Body of pancreas (tissue), 4 donors: ENCODE results near the gene TASL. TPM values are rescaled to one million over a fixed set of nuclear protein-coding genes. Genes with fewer than 3 reads are reported as not detected.
"Not testable (repeated sequence)": the region's sequence is repeated elsewhere in the genome, so short reads cannot be mapped to it uniquely, and the experiment has no call there.

Source experiments
- ATAC-seq: fragments of 150-250 bp; one replicate; pipeline ENCODE4 v1.9.1; 2016
- DNase-seq, 4 donors: peaks; one replicate each; pipeline ENCODE4 v3.0.0-alpha.2; 2019
- H3K27ac ChIP-seq, 4 donors: fragments of 200-600 bp; sonication (generic); 1 replicate in 3 of 4; 2 replicates in 1 of 4; pipeline versions ENCODE4 v1.5.1 to v1.6.1; 2016 to 2019; ENCODE audit warnings: mild to moderate bottlenecking in 1 of 4, mixed read lengths in 1 of 4, moderate library complexity in 1 of 4
- H3K27me3 ChIP-seq, 2 donors: fragments of 200-600 bp; sonication (generic); one replicate each; pipeline ENCODE4 v1.6.0; 2016; ENCODE audit warnings: mild to moderate bottlenecking in 1 of 2
- H3K36me3 ChIP-seq, 2 donors: fragments of 200-600 bp; sonication (generic); replicated peaks in 1 of 2; 2 replicates each; pipeline ENCODE4 v1.5.1; 2016; ENCODE audit warnings: low read depth in 2 of 2; ENCODE audit not compliant: insufficient read depth in 1 of 2
- H3K4me1 ChIP-seq: fragments of 200-600 bp; sonication (generic); one replicate; pipeline ENCODE4 v1.6.0; 2016
- H3K4me3 ChIP-seq, 2 donors: fragments of 200-600 bp; sonication (generic); 1 replicate in 1 of 2; 2 replicates in 1 of 2; pipeline ENCODE4 v1.5.1; 2016 to 2019
- H3K9me3 ChIP-seq, 3 donors: fragments of 200-600 bp; sonication (generic); 1 replicate in 2 of 3; 2 replicates in 1 of 3; pipeline ENCODE4 v1.5.1; 2016
- POLR2A ChIP-seq, 3 donors: fragments of 450-650 bp; IDR thresholded peaks; one replicate each; pipeline ENCODE4 v1.6.1; 2016; ENCODE audit warnings: antibody characterized with exemption in 3 of 3, mild to moderate bottlenecking in 2 of 3
- WGBS, 2 donors: methylation state at CpG; one replicate each; pipeline ENCODE4 v1.1.5; 2017; 5-methylcytosine and 5-hydroxymethylcytosine counted together
- intact Hi-C: fragments of 100-400 bp; cut with DNase I; formaldehyde crosslinking; loops from one replicate; pipeline ENCODE4 v1.15.1; 2023
- total RNA-seq, 2 donors: library from RNA; depleted of rRNA; stranded (reverse); fragments of >200 nt; gene quantifications; one replicate each; pipeline ENCODE4 v1.1.0, GENCODE V29; 2016
- TF ChIP-seq, protein P1 (sequence below), 7 experiments: fragments of 450-650 bp in 4 of 7; fragments of 200-600 bp in 3 of 7; sonication (generic) in 3 of 7; IDR thresholded peaks; one replicate each; pipeline ENCODE4 v1.5.1; 2016 to 2019; ENCODE audit warnings: antibody characterized with exemption in 7 of 7

The TASL gene
- total RNA-seq, 2 donors from 2014 or later = 0.26 TPM; not detected in 1

DNA sequence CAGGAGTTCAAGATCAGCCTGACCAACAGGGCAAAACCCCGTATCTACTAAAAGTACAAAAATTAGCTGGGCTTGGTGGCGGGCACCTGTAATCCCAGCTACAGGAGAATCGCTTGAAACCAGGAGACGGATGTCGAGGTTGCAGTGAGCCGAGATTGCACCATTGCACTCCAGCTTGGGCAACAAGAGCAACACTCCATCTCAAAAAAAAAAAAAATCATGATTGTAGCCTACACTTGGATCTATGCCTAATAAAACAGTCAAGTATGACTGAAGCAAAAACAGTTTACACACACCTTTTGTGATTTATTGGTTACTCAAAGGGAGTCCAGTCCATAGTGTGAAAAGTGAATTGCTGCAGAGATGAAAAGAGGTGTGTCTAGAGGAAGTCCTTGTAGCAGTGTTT lies 34.7 kb upstream of the TASL start:
- WGBS, 2 donors = 23 to 29% methylated on average over 4 to 6 of the region's 6 CpGs
- H3K27me3 ChIP-seq = peaks cover 0 to 3% of the 10 kb centered on the region in 2 donors
- DNase-seq (no peak), ATAC-seq (no peak)
- no peaks in the 10 kb centered on the region for H3K36me3 ChIP-seq
- no peaks in the 10 kb centered on the region for H3K4me1 ChIP-seq
- peak overlapping the region in 1 of 4 donors; percentile 34 for H3K27ac ChIP-seq
- H3K4me3 ChIP-seq = no peak overlapping the region
- no peak for TF ChIP-seq POLR2A (IDR thresholded peaks at IDR 0.05)
- TF ChIP-seq, protein P1, sequence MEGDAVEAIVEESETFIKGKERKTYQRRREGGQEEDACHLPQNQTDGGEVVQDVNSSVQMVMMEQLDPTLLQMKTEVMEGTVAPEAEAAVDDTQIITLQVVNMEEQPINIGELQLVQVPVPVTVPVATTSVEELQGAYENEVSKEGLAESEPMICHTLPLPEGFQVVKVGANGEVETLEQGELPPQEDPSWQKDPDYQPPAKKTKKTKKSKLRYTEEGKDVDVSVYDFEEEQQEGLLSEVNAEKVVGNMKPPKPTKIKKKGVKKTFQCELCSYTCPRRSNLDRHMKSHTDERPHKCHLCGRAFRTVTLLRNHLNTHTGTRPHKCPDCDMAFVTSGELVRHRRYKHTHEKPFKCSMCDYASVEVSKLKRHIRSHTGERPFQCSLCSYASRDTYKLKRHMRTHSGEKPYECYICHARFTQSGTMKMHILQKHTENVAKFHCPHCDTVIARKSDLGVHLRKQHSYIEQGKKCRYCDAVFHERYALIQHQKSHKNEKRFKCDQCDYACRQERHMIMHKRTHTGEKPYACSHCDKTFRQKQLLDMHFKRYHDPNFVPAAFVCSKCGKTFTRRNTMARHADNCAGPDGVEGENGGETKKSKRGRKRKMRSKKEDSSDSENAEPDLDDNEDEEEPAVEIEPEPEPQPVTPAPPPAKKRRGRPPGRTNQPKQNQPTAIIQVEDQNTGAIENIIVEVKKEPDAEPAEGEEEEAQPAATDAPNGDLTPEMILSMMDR (IDR thresholded peaks at IDR 0.05) = no peak
- no peaks in the 10 kb centered on the region for H3K9me3 ChIP-seq
- intact Hi-C loops = no loop called here

DNA sequence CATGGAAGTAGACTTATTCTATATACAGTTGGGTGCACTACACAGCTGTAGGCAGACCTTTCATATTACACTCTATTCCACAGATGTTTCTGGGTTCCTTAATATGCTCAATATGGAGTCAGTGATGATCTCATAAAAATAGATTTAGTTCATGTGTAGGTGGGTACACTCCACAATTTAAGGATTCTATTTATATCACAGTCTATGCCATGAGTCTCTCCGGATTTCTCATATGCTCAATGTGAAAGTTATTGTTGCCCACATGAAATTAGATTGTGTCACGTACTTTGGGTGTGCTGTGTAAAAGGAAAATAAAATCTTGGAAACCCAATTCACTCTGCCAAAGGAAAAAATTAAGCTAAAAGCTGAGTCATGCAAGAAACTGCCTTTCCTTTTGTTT lies 32.5 kb upstream of the TASL start:
- Histone ChIP-seq H3K4me1 (no peaks in the 10 kb centered on the region), H3K27me3 (no peaks in the 10 kb centered on the region), H3K27ac (no peak overlapping the region), H3K9me3 (no peaks in the 10 kb centered on the region), H3K36me3 (no peaks in the 10 kb centered on the region), H3K4me3 (no peak overlapping the region)
- TF ChIP-seq, protein P1 (IDR thresholded peaks at IDR 0.05) = no peak
- no peak for TF ChIP-seq POLR2A (IDR thresholded peaks at IDR 0.05)
- ATAC-seq (no peak), DNase-seq (no peak)
- 32 to 63% methylated on average over 2 of the region's 2 CpGs for WGBS, 2 donors
- intact Hi-C loops = no loop called here

DNA sequence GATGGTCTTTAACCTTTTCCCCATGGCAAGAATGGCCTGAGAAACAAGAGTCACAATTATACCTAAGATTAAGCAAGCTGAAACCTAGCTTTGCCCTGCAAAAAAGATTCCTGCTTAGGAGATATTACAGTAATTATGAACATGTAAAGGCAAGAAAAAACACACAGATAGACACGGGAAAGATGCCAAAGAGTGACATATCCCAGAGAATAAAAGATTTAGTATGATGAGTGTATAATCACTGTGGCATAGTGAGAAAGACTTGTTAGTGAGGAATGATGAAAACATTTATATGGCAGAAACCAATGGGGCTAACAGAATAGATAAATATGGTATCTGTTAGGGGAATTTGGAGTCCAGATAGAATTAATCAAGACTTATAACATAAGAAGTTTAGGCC lies 29.6 kb upstream of the TASL start:
- Histone ChIP-seq H3K27ac (no peak overlapping the region), H3K4me3 (no peak overlapping the region), H3K36me3 (no peaks in the 10 kb centered on the region), H3K9me3 (no peaks in the 10 kb centered on the region), H3K27me3 (no peaks in the 10 kb centered on the region), H3K4me1 (no peaks in the 10 kb centered on the region)
- intact Hi-C loops = no loop called here
- no peak for DNase-seq
- TF ChIP-seq, protein P1 (IDR thresholded peaks at IDR 0.05) = no peak
- no peak for TF ChIP-seq POLR2A (IDR thresholded peaks at IDR 0.05)
- no peak for ATAC-seq
- WGBS, 2 donors = 25 to 46% methylated on average over 1 of the region's 1 CpG

DNA sequence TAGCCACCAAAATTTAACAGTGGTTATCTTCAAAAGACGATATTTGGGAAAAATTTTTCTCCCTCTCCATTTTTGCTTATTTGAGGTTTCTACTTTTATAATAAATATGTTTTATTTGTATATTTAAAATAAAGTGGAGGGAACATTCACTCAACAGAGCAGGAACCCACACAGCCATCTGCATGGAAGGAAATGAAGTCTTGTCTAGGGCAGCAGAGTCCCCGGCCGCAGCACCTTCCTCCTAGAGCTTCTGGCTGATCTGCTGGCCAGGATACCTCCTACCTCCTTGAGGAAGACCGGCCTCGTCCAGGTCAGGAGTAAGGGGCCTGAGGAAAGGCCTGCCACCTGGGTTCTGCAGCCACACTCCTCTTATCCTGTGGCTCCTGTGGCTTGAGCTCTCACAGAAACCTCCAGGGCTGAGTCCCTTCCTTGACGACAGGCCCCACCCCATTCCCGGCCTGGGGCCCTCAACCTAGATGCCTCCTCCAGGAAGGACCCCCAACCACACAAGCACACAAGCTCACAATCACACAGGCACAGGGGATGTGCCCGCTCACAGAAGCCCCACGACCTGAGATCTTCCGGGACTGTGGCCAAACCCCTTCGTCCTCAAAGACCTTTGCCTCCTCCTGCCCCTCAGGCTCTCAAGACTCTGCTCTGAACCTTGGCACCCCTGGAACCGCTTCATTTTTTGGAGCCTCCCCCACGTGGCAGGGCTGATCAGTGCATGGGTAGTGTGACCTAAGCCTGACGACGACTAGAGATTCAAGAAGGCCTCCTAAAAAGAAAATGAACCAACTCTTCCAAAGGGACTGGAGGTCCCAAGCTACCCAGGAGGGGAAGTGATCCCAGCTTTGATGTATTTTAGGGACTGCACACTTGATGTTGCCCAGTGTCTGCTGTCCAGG lies 23.0 kb upstream of the TASL start:
- intact Hi-C loops, H3K4me1 ChIP-seq, H3K36me3 ChIP-seq, H3K27ac ChIP-seq, H3K9me3 ChIP-seq, H3K4me3 ChIP-seq, H3K27me3 ChIP-seq, DNase-seq, ATAC-seq: not testable (repeated sequence)
- WGBS, 2 donors = 50 to 98% methylated on average over 3 to 4 of the region's 15 CpGs

DNA sequence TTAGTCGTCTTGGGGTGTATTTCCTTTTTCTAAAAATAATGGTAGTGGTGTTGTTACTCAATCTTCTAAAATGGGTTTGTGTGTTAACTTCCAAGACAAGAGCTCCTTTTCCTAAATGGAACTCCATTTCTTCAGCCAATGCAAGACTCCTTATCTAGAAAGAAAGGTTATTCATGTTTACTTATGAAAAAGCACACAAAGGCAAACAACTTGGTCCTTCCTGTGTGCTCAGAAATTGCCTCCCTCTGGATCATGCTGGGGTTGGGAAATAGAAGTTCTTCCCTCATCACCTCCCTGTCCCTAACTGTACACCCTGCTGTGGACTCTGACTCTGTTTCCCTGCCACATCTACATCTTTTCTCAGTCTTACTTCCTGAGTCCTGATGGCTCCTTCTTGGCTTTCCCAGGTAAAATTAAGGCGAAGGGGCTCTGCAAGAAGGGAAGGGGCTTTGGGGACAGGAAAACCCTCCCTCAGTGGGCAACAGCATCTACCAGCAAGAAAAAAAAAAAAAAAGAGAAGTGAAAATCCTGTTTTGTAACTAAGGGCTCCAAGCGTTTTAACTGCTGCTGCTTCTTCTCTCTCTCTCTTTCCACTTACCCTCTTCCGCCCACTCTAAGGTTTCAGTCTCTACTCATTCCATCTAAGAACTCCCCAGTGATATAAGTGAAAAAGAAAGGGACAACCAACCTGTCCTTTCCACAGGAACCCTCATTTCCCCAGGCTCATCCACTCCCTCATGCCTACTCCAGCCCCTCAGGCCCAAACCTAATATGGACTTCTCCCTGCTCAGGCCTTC lies 19.8 kb upstream of the TASL start:
- peak; percentile 45 for ATAC-seq
- H3K4me3 ChIP-seq = no peak overlapping the region
- TF ChIP-seq, protein P1 (IDR thresholded peaks at IDR 0.05) = no peak
- WGBS, 2 donors = 83% methylated on average over 4 of the region's 4 CpGs
- H3K9me3 ChIP-seq = no peaks in the 10 kb centered on the region
- intact Hi-C loops = no loop called here
- H3K4me1 ChIP-seq = peaks cover 9% of the 10 kb centered on the region
- DNase-seq = peak in 1 of 4 donors; percentile 13
- no peaks in the 10 kb centered on the region for H3K36me3 ChIP-seq
- H3K27ac ChIP-seq = peak overlapping the region in 1 of 4 donors; percentile 45
- H3K27me3 ChIP-seq = no peaks in the 10 kb centered on the region
